Measurements from ENCODE around the gene CNTNAP2.

- no peak for TF ChIP-seq CTCF (IDR thresholded peaks at IDR 0.05)
- TF ChIP-seq EP300 (IDR thresholded peaks at IDR 0.05), result no peak
- TF ChIP-seq POLR2A (IDR thresholded peaks at IDR 0.05), result no peak
- TF ChIP-seq POLR2AphosphoS5 (IDR thresholded peaks at IDR 0.05), result no peak
Measured at GRCh38 chr7:148210804-148211325, 2094.3 kb downstream of the CNTNAP2 start.

All from stomach (tissue), 4 donors.